Epithelial cell of proximal tubule (primary cell): ENCODE results near the gene MOBP. TPM values are rescaled to one million over a fixed set of nuclear protein-coding genes. Genes with fewer than 3 reads are reported as not detected.

Experiments
- DNase-seq: peaks from one replicate; pipeline ENCODE4 v3.0.0-alpha.2; 2011; ENCODE audit warnings: low read depth
- H3K4me3 ChIP-seq: 2 replicates; pipeline ENCODE4 v1.5.1; 2011; ENCODE audit warnings: low read depth, mild to moderate bottlenecking, low read length
- total RNA-seq: library from RNA; depleted of rRNA; stranded (reverse); fragments of >200 nt; gene quantifications from 2 replicates; pipeline ENCODE4 v1.2.3, GENCODE V29; 2015
- TF ChIP-seq, protein P1 (sequence below): conservative IDR thresholded peaks from 2 replicates; pipeline ENCODE4 v1.5.1; 2012; ENCODE audit warnings: low read depth, mild to moderate bottlenecking, low read length

MOBP gene
- total RNA-seq, 1 donor from 2014 or later: 0.35 TPM

DNA sequence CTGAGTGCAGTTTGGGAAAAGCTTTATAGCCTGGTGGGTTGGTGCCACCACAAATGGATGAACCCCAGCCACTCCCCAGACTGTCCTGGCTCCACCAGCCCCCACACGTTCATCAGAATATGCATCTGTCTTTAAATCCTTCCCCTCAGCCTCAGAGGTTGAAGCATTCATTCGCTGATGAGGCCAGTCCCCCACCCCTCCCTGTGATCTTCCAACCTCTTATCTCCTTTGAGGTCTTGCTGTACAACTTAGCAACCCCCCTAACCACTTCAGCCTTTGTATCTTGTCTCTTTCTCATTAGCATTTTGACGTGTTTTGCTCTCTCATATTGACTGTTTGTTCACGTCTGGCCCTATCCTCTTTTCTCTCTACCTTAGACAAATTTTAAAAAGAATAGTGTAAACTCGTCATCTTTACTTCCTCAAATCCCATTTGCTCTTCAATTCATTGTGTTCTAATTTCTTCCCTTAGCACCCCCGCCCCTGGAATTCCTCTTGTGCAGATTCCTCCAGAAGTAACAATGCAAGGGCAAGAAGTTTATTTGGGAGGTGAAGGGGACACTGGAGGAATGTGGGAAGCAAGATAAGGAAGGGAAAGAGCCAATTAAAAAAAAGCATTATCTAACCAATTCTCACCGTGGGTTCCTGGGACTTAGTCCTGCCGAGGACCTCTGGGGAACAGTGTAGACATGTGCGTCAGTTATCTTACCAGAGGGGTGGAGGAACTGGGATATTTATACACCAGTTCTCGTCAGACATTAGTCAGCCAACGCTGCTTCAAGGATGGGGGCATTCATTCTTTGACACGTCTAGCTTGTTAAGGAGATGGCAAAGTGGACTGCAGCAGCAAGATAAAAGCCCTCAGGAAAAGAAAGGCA is 38.6 kb downstream of the MOBP start:
- TF ChIP-seq, protein P1, sequence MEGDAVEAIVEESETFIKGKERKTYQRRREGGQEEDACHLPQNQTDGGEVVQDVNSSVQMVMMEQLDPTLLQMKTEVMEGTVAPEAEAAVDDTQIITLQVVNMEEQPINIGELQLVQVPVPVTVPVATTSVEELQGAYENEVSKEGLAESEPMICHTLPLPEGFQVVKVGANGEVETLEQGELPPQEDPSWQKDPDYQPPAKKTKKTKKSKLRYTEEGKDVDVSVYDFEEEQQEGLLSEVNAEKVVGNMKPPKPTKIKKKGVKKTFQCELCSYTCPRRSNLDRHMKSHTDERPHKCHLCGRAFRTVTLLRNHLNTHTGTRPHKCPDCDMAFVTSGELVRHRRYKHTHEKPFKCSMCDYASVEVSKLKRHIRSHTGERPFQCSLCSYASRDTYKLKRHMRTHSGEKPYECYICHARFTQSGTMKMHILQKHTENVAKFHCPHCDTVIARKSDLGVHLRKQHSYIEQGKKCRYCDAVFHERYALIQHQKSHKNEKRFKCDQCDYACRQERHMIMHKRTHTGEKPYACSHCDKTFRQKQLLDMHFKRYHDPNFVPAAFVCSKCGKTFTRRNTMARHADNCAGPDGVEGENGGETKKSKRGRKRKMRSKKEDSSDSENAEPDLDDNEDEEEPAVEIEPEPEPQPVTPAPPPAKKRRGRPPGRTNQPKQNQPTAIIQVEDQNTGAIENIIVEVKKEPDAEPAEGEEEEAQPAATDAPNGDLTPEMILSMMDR: no peak
- DNase-seq: no peak
- no peak overlapping the region for H3K4me3 ChIP-seq

DNA sequence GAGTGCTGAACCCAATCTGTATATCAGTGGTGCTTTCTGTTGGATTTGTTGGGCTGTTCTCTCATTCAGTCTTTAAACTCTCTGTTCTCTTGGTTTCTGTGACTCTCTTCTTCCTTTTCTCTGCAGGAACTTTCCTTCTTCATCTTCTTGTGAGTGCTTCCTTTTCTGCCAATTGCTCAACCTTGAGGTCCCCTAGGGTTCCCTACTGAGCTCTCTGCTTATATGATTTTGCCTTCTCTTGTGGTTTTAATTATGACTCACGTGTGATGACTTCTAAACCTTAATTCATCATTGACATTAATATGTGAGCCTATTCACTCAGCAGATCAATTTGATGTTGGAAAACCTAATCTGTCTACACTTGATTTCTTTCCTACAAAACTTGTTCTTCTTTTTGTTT is 39.4 kb downstream of the MOBP start:
- TF ChIP-seq, protein P1: no peak
- DNase-seq: no peak
- no peak overlapping the region for H3K4me3 ChIP-seq

DNA sequence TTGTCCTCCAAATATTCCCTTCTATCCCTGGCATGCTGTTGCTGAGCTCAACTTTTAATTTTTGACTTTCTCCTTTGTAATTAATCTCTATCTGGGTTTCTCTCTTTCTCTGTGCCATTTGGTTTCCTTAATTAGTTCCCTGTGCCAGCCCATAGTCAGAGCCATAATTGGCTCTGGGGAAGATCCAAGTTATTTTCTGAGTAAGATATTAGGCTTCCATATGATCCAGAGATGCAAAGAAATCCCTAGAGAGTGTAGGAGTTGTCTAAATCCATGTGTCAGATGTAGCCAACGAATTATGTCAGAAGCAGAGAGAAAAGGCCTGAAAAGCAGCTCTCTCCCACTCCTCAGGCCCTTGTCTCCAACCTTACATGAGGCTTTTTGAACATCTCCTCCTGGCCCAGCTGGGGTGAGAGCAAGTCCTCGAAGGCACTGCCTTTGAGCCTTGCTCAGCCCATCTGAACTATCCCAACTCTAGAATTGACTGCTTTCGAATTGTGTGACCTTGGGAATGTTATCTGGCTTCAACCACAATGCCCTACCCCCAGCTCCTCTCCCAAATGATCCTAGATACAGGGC is 46.4 kb downstream of the MOBP start:
- no peak for DNase-seq
- H3K4me3 ChIP-seq: no peak overlapping the region
- TF ChIP-seq, protein P1: no peak

DNA sequence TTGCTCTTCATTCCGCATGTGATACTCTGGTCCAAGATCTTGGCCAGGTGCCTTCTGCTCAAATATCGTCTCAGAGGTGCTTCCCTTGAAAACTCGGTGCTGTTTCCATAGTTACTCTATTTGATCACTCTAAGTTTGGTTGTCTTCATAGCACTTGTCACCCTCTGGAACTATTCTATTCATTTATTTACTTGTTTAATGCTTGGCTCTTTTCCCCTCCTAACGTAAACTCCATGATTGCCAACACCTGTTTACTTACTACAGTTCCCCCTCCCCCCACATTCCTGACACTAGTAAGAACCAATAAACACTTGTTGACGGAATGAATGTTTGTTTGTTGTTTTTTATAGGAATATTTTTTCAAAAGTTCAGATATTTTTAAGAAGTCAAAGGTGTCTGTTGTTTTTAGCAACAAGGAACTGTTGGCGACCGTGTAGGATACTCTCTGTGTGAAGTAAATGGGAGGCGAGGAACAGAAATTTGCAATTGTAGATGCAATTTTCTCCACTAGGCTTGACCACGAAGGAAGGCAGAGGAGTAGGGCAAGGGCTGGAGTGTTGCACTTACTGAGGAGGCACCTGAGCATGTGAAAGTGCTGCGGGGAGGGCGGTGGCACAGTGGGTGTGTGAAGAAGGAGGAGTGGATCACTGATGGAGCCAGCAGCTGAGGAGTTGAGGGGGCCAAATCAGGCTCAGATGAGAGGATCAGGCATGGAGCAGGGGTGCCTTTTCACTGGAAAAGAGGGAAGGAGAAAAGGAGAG is 48.4 kb downstream of the MOBP start:
- DNase-seq: no peak
- TF ChIP-seq, protein P1: no peak
- H3K4me3 ChIP-seq: no peak overlapping the region

DNA sequence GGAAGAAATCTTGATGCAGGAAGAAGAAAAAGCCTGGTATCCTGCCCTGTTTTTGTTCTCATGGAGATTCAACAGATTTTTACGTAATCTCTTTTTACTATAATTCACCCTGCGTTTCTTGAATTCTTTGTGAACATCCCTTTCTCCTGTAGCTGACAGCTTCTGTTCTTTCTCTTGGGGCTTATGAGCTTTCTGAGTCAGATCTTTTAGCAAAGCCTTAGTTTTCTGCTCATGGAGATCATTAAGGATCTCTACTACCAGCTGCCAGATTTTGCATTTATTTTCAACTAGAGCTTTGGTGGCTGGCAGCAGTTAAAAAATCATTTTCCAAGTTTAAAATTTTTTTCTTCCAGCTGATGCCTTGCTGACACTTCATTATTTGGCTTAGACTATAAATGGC is 51.6 kb downstream of the MOBP start:
- no peak overlapping the region for H3K4me3 ChIP-seq
- TF ChIP-seq, protein P1: no peak
- no peak for DNase-seq

DNA sequence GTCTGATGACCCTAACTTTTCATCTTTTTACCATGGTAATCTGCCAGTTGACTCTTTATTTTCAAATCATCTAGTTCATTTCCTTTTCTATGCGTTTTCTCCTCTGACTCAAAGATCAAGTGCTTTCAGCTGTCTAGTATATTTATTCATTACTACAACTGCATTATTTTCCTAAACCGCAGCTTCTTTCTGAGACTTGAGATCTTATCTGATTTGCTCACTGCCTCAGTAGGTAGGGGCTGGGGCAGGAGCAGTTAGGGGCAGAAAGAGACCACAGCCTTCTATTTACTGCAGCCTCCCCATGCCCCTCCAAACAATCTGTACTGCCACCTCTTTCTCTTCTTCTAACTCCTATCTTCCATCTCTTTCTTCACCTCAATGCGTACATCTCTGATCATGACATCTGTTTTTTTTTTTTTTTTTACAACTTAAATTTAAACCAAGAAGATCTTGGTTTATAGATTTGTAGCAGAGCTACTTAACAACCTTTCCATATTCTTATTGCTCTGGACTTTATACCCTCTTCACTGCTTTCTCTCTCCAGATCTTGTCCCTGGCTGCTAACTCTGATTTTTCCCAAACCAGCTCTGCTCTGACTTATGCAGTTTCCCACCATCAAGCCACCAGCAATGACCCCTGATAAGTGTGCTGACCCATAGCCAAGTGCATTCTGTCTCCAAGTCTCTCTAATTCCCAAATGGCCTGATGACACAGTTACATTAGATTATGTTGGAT is 52.2 kb downstream of the MOBP start:
- TF ChIP-seq, protein P1: no peak
- no peak overlapping the region for H3K4me3 ChIP-seq
- DNase-seq: no peak
